Ovary (tissue), 9 donors: ENCODE results near the gene ANTXR1. TPM values are rescaled to one million over a fixed set of nuclear protein-coding genes. Genes with fewer than 3 reads are reported as not detected.

Source experiments
- DNase-seq, 5 donors: peaks; one replicate each; pipeline ENCODE4 v3.0.0-alpha.2; 2019 to 2020
- H3K27ac ChIP-seq, 2 donors: fragments of 200-600 bp; one replicate each; pipeline versions ENCODE4 v1.5.1 to v1.8.0; 2019 to 2022
- H3K27me3 ChIP-seq: fragments of 200-600 bp; one replicate; pipeline ENCODE4 v1.8.0; 2022
- H3K36me3 ChIP-seq: fragments of 200-600 bp; sonication (generic); one replicate; pipeline ENCODE4 v1.5.1; 2019
- H3K4me1 ChIP-seq: one replicate; pipeline ENCODE4 v1.8.1; 2013; ENCODE audit warnings: mild to moderate bottlenecking, moderate library complexity; ENCODE audit not compliant: insufficient read depth
- H3K4me3 ChIP-seq: fragments of 200-600 bp; sonication (generic); one replicate; pipeline ENCODE4 v1.5.1; 2017
- H3K9me3 ChIP-seq, 2 donors: fragments of 200-600 bp in 1 of 2; sonication (generic) in 1 of 2; one replicate each; pipeline versions ENCODE4 v1.5.1 to v1.8.1; 2013 to 2019; ENCODE audit warnings: mild to moderate bottlenecking in 1 of 2, moderate library complexity in 1 of 2
- CTCF ChIP-seq, 3 donors: fragments of 450-650 bp in 2 of 3; fragments of 200-600 bp in 1 of 3; IDR thresholded peaks; one replicate each; pipeline versions ENCODE4 v1.5.1 to v1.8.0; 2016 to 2022; ENCODE audit warnings: antibody characterized with exemption in 3 of 3, mild to moderate bottlenecking in 1 of 3
- EP300 ChIP-seq: sonication (generic); formaldehyde crosslinking; IDR thresholded peaks from one replicate; pipeline ENCODE4 v1.6.1; 2017; ENCODE audit warnings: antibody characterized with exemption
- POLR2A ChIP-seq: fragments of 450-650 bp; IDR thresholded peaks from one replicate; pipeline ENCODE4 v1.6.1; 2017; ENCODE audit warnings: antibody characterized with exemption, mild to moderate bottlenecking, moderate library complexity
- WGBS, 3 donors: extraction: QIAGEN DNeasy Blood & Tissue Kit in 1 of 3; methylation state at CpG; one replicate each; pipeline versions ENCODE4 v1.1.5 to v1.1.7; 2013 to 2017; 5-methylcytosine and 5-hydroxymethylcytosine counted together
- intact Hi-C, 4 donors: fragments of 100-400 bp; cut with DNase I; formaldehyde crosslinking; loops; one replicate each; pipeline versions ENCODE4 v1.11.0 to v1.15.1; 2022 to 2023
- polyA plus RNA-seq, 2 donors: library from polyadenylated mRNA; stranded (reverse); fragments of 200-250 nt in 1 of 2; fragments of 350-450 nt in 1 of 2; fragmentation: Illumina TruSeq in 1 of 2; extraction: RNeasy Lipid Tissue Mini Kit (QIAGEN cat#74804) in 1 of 2; gene quantifications; one replicate each; pipeline ENCODE4 v1.2.3, GENCODE V29; 2013 to 2014
- total RNA-seq, 7 donors: library from RNA; depleted of rRNA in 2 of 7; stranded (reverse); fragments of >200 nt in 2 of 7; fragmentation: NEBNext Ultra II Directional in 3 of 7; extraction: Animal tissue kit (Norgen Biotek cat#: 25700) in 3 of 7; gene quantifications; one replicate each; pipeline versions ENCODE4 v1.1.0 to v1.2.4, GENCODE V29; 2016 to 2023
- donor health status: DM: no; HTN: no; CAD: no; lungs with moderate emphysema.
- donor health status: DM: no; HTN: no; CAD: no.
- donor health status: Bipolar disorder and iron deficiency.
- donor health status: DM: yes; HTN: yes; CAD: no.
- donor health status: DM: no; HTN: no; CAD: no.
- donor health status: DM: yes; HTN: yes; CAD: no.

Gene ANTXR1
- total and polyA plus RNA-seq, 9 donors: 73.0 to 276 (median 152) TPM

DNA sequence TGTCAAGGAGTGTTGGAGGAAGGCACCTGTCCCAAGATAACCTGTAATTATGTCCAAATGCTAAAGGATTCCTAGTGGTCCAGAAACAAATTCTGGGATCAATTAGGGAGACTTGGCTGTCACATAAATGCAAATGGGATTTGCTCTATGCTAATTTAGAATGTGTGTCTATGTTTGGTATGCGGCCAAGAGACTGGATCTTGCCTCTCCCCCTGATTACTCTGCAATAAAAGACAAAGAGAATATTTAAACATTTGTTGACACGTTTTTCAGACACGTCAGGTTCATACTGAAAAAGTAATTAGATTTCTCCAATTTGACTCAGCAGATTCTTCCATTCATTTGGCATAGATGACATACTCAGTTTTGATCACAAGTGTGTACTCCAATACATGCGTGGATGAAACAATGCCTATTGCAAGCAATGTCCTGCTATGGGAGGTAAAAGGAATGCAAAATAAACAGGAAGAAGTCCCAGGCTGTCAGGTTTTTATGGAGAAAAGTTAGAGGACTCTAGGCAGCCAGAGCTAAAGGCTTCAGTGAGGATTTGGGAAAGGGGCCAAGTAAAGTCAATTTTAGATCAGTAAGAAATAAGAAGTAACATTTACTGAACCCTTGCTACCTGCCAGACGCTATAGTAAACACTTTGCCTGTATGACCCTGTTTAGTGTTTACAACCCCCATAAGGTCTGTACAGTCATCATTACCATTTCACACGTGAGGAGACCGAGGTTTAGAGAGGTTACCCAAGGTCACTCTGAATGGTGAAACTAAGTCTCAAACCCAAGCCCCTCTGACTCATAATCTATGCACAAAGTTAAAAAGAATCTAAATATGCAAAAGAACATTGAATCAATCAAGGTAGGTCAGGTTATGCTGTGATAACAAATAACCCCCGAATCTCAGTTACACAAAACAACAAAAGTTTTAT lies 7.8 kb downstream of the ANTXR1 start:
- Histone ChIP-seq H3K9me3 (no peaks in the 10 kb centered on the region), H3K4me3 (no peak overlapping the region), H3K27me3 (no peaks in the 10 kb centered on the region), H3K36me3 (no peaks in the 10 kb centered on the region), H3K27ac (no peak overlapping the region), H3K4me1 (peaks cover 24% of the 10 kb centered on the region)
- no peak for TF ChIP-seq POLR2A
- no peak for TF ChIP-seq EP300
- TF ChIP-seq CTCF (IDR thresholded peaks at IDR 0.05): no peak
- DNase-seq: no peak
- intact Hi-C loops: no loop called here
- 48 to 56% (median 53%) methylated on average over 8 of the region's 8 CpGs for WGBS, 3 donors

GRCh38 chr2:69021727-69022126 lies 8.7 kb downstream of the ANTXR1 start:
- H3K9me3 ChIP-seq: no peaks in the 10 kb centered on the region
- DNase-seq: no peak
- H3K4me3 ChIP-seq: no peak overlapping the region
- peaks cover 27% of the 10 kb centered on the region for H3K4me1 ChIP-seq
- intact Hi-C loops: no loop called here
- no peaks in the 10 kb centered on the region for H3K36me3 ChIP-seq
- no peaks in the 10 kb centered on the region for H3K27me3 ChIP-seq
- 70 to 80% (median 73%) methylated on average over 4 of the region's 4 CpGs for WGBS, 3 donors
- no peak for TF ChIP-seq POLR2A
- no peak for TF ChIP-seq CTCF (IDR thresholded peaks at IDR 0.05)
- TF ChIP-seq EP300: no peak
- no peak overlapping the region for H3K27ac ChIP-seq

DNA sequence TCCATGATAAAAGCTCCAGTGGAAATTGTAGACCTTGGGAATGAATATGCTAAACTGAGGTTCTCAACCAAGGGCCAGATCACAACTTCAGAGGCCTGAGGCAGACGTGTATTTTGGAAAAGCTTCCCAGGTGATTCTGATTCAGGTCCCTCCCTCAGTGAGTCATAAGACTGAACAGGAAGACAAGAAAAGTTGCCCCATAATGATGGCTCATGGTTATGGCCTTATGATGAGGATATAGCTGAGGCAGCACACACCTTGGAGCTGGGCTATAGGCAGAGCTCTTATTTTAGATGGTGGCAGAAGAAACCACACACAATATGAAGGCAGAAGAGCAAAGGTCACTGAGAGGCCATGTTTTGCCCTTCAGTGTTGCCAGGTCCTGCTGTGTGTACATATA lies 9.6 kb downstream of the ANTXR1 start:
- 82 to 89% (median 86%) methylated on average over 1 of the region's 1 CpG for WGBS, 3 donors
- H3K4me1 ChIP-seq: peaks cover 21% of the 10 kb centered on the region
- no peak overlapping the region for H3K27ac ChIP-seq
- H3K9me3 ChIP-seq: no peaks in the 10 kb centered on the region
- H3K4me3 ChIP-seq: no peak overlapping the region
- no peak for TF ChIP-seq EP300
- TF ChIP-seq POLR2A: no peak
- TF ChIP-seq CTCF (IDR thresholded peaks at IDR 0.05): no peak
- intact Hi-C loops: no loop called here
- no peaks in the 10 kb centered on the region for H3K36me3 ChIP-seq
- no peaks in the 10 kb centered on the region for H3K27me3 ChIP-seq
- DNase-seq: no peak

DNA sequence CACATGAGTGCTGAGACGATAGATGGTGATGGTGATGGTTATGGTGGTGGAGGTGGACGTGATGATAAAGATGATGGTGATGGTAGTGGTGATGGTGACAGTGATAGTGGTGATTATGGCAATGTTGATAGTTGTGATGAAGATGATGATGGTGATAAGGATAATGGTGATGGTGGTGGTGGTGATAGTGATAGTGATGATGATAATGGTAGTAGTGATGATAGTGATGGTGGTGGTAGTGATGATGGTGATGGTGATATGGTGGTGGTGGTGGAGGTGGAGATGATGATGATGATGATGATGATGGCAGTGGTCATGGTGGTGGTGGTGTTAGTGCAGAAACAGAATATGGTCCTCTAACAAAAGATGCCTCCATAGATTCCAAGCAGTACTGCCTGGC lies 10.3 kb downstream of the ANTXR1 start:
- TF ChIP-seq POLR2A: no peak
- no peak for TF ChIP-seq CTCF (IDR thresholded peaks at IDR 0.05)
- TF ChIP-seq EP300: no peak
- DNase-seq: no peak
- no peak overlapping the region for H3K27ac ChIP-seq
- intact Hi-C loops: no loop called here
- H3K36me3 ChIP-seq: no peaks in the 10 kb centered on the region
- H3K4me3 ChIP-seq: no peak overlapping the region
- no peaks in the 10 kb centered on the region for H3K27me3 ChIP-seq
- H3K9me3 ChIP-seq: no peaks in the 10 kb centered on the region
- H3K4me1 ChIP-seq: peaks cover 18% of the 10 kb centered on the region
- WGBS, 3 donors: 92 to 95% (median 95%) methylated on average over 2 of the region's 2 CpGs
